CD14-positive monocyte (primary cell): ENCODE data around the gene S100A16. TPM values are rescaled to one million over a fixed set of nuclear protein-coding genes. Genes with fewer than 3 reads are reported as not detected.
"Not testable (repeated sequence)": the region's sequence is repeated elsewhere in the genome, so short reads cannot be mapped to it uniquely, and the experiment has no call there.

Source experiments
- DNase-seq, 3 donors: peaks; one replicate each; pipeline ENCODE4 v3.0.0-alpha.2; 2011 to 2022
- H2AFZ ChIP-seq: 2 replicates; pipeline ENCODE4 v1.6.0; 2012; ENCODE audit warnings: mild to moderate bottlenecking, low read depth, low read length, inconsistent platforms; ENCODE audit not compliant: insufficient read depth, poor library complexity, severe bottlenecking
- H3K27ac ChIP-seq, 2 donors: 1 replicate in 1 of 2; 2 replicates in 1 of 2; pipeline ENCODE4 v1.5.1; 2012 to 2013; ENCODE audit warnings: low read length in 2 of 2, control low read depth in 1 of 2, inconsistent platforms in 1 of 2, low read depth in 1 of 2, mild to moderate bottlenecking in 1 of 2
- H3K27me3 ChIP-seq, 2 donors: one replicate each; pipeline versions ENCODE4 v1.6.0 to v1.6.1; 2011 to 2013; ENCODE audit warnings: low read length in 2 of 2; ENCODE audit not compliant: control insufficient read depth in 2 of 2, insufficient read depth in 2 of 2
- H3K36me3 ChIP-seq, 2 donors: replicated peaks in 1 of 2; 1 replicate in 1 of 2; 2 replicates in 1 of 2; pipeline versions ENCODE4 v1.5.1 to v1.6.1; 2012 to 2013; ENCODE audit warnings: low read length in 2 of 2, control low read depth in 1 of 2, inconsistent platforms in 1 of 2, mild to moderate bottlenecking in 1 of 2; ENCODE audit not compliant: insufficient read depth in 2 of 2, control insufficient read depth in 1 of 2
- H3K4me1 ChIP-seq, 2 donors: 1 replicate in 1 of 2; 2 replicates in 1 of 2; pipeline versions ENCODE4 v1.5.1 to v1.6.1; 2012 to 2013; ENCODE audit warnings: low read length in 2 of 2, control low read depth in 1 of 2, inconsistent platforms in 1 of 2, mild to moderate bottlenecking in 1 of 2, moderate library complexity in 1 of 2; ENCODE audit not compliant: insufficient read depth in 2 of 2, control insufficient read depth in 1 of 2
- H3K4me2 ChIP-seq: replicated peaks from 2 replicates; pipeline ENCODE3; 2012; ENCODE audit warnings: low read length, moderate library complexity, mild to moderate bottlenecking; ENCODE audit not compliant: poor library complexity, severe bottlenecking; ENCODE audit errors: extremely low read depth
- H3K4me3 ChIP-seq, 3 experiments: fragments of 200-600 bp in 1 of 3; sonication (generic) in 1 of 3; replicated peaks in 1 of 3; 1 replicate in 2 of 3; 2 replicates in 1 of 3; pipeline ENCODE4 v1.5.1; 2011 to 2013; ENCODE audit warnings: low read length in 3 of 3, mild to moderate bottlenecking in 3 of 3, control low read depth in 2 of 3, low read depth in 2 of 3, inconsistent platforms in 1 of 3, moderate library complexity in 1 of 3
- H3K79me2 ChIP-seq: 2 replicates; pipeline ENCODE4 v1.6.0; 2012; ENCODE audit warnings: mild to moderate bottlenecking, control low read depth, inconsistent platforms, low read length, moderate library complexity; ENCODE audit not compliant: insufficient read depth
- H3K9ac ChIP-seq: 2 replicates; pipeline ENCODE4 v1.6.0; 2017; ENCODE audit warnings: low read length, mild to moderate bottlenecking; ENCODE audit not compliant: insufficient read depth, poor library complexity, severe bottlenecking
- H3K9me3 ChIP-seq, 2 donors: replicated peaks in 1 of 2; 1 replicate in 1 of 2; 2 replicates in 1 of 2; pipeline versions ENCODE4 v1.5.1 to v1.6.1; 2012 to 2013; ENCODE audit warnings: low read length in 2 of 2, control low read depth in 1 of 2; ENCODE audit not compliant: control insufficient read depth in 1 of 2, insufficient read depth in 1 of 2
- H4K20me1 ChIP-seq: 2 replicates; pipeline ENCODE4 v1.6.0; 2012; ENCODE audit warnings: mild to moderate bottlenecking, low read length, control low read depth, moderate library complexity; ENCODE audit not compliant: insufficient read depth
- H3K27ac Mint-ChIP-seq, 7 donors: one replicate each; pipeline ENCODE4 v1.8.0; 2020; ENCODE audit warnings: mild to moderate bottlenecking in 7 of 7, mixed read lengths in 7 of 7, moderate library complexity in 6 of 7, inconsistent platforms in 2 of 7
- H3K27me3 Mint-ChIP-seq, 3 donors: one replicate each; pipeline ENCODE4 v1.8.0; 2021 to 2022; ENCODE audit warnings: low read depth in 3 of 3, mild to moderate bottlenecking in 3 of 3, mixed read lengths in 3 of 3, moderate library complexity in 3 of 3, inconsistent platforms in 1 of 3
- H3K36me3 Mint-ChIP-seq, 2 donors: one replicate each; pipeline ENCODE4 v1.8.0; 2020; ENCODE audit warnings: mixed read lengths in 2 of 2, inconsistent platforms in 1 of 2, mild to moderate bottlenecking in 1 of 2
- H3K4me1 Mint-ChIP-seq: one replicate; pipeline ENCODE4 v1.8.0; 2020; ENCODE audit warnings: mild to moderate bottlenecking, mixed read lengths
- H3K4me3 Mint-ChIP-seq, 2 donors: one replicate each; pipeline ENCODE4 v1.8.0; 2020; ENCODE audit warnings: mild to moderate bottlenecking in 2 of 2, mixed read lengths in 2 of 2, moderate library complexity in 1 of 2
- H3K9me3 Mint-ChIP-seq, 7 donors: one replicate each; pipeline ENCODE4 v1.8.0; 2020 to 2022; ENCODE audit warnings: mixed read lengths in 7 of 7, mild to moderate bottlenecking in 6 of 7, moderate library complexity in 6 of 7, inconsistent platforms in 2 of 7
- WGBS: methylation state at CpG from one replicate; pipeline ENCODE4 v1.1.5; 2013; ENCODE audit warnings: missing lambda C conversion rate; ENCODE audit not compliant: insufficient coverage; 5-methylcytosine and 5-hydroxymethylcytosine counted together
- intact Hi-C, 2 donors: fragments of 100-400 bp; cut with micrococcal nuclease; formaldehyde crosslinking; loops; one replicate each; pipeline versions ENCODE4 v1.15.0 to v1.15.1; 2023
- polyA plus RNA-seq, 3 donors: library from polyadenylated mRNA; depleted of rRNA in 1 of 3; unstranded in 2 of 3; stranded (reverse) in 1 of 3; fragments of 300-500 nt in 2 of 3; fragments of >200 nt in 1 of 3; fragmentation: Illumina TruSeq in 2 of 3; gene quantifications; 1 replicate in 2 of 3; 2 replicates in 1 of 3; pipeline ENCODE4 v1.2.3, GENCODE V29; 2012 to 2021
- TF ChIP-seq, protein P1 (sequence below): fragments of 200-600 bp; IDR thresholded peaks from one replicate; pipeline ENCODE4 v1.8.0; 2022; ENCODE audit warnings: antibody characterized with exemption, mild to moderate bottlenecking

Gene S100A16
- polyA plus RNA-seq, 3 donors, result not detected

DNA sequence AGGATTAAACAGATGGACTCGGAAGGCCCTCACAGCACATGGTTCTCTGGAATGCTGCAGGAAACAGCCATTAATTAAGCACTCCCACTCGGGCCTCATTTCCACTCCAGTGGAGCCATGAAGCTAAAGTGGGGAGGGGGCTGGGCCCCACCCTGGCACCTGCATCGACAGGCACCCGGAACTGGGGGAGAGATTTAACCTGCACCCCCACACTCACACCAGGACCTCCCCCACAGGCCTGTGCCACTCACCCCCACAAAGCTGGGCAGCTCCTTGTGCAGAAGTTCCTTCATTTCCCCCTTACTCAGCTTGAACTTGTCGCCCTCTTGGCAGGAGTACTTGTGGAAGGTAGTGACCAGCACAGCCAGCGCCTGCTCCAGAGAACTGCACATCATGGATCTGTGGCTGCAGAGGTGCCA is 49.4 kb downstream of the S100A16 start:
- H3K9ac ChIP-seq, result no peak overlapping the region
- H3K4me1 Mint-ChIP-seq, result peaks cover 54% of the 10 kb centered on the region
- no peak for DNase-seq
- H4K20me1 ChIP-seq, result no peaks in the 10 kb centered on the region
- 80% methylated on average over 1 of the region's 6 CpGs for WGBS
- no peak overlapping the region for H3K4me3 Mint-ChIP-seq
- H3K9me3 ChIP-seq, result no peaks in the 10 kb centered on the region
- H3K27ac ChIP-seq, result no peak overlapping the region
- intact Hi-C loops, result no loop called here
- peaks cover 51 to 52% of the 10 kb centered on the region in 2 donors for H3K4me1 ChIP-seq
- H3K27me3 Mint-ChIP-seq, result peaks cover 0 to 2% (median 0%) of the 10 kb centered on the region in 3 donors
- no peak overlapping the region for H3K4me2 ChIP-seq
- H3K9me3 Mint-ChIP-seq, result no peaks in the 10 kb centered on the region
- peak overlapping the region in 1 of 3 experiments; percentile 6 for H3K4me3 ChIP-seq
- TF ChIP-seq, protein P1, sequence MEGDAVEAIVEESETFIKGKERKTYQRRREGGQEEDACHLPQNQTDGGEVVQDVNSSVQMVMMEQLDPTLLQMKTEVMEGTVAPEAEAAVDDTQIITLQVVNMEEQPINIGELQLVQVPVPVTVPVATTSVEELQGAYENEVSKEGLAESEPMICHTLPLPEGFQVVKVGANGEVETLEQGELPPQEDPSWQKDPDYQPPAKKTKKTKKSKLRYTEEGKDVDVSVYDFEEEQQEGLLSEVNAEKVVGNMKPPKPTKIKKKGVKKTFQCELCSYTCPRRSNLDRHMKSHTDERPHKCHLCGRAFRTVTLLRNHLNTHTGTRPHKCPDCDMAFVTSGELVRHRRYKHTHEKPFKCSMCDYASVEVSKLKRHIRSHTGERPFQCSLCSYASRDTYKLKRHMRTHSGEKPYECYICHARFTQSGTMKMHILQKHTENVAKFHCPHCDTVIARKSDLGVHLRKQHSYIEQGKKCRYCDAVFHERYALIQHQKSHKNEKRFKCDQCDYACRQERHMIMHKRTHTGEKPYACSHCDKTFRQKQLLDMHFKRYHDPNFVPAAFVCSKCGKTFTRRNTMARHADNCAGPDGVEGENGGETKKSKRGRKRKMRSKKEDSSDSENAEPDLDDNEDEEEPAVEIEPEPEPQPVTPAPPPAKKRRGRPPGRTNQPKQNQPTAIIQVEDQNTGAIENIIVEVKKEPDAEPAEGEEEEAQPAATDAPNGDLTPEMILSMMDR, result no peak
- H3K36me3 Mint-ChIP-seq, result peaks cover 0 to 5% of the 10 kb centered on the region in 2 donors
- no peaks in the 10 kb centered on the region for H3K36me3 ChIP-seq
- H3K79me2 ChIP-seq, result peaks cover 13% of the 10 kb centered on the region
- H2AFZ ChIP-seq, result no peak overlapping the region
- H3K27me3 ChIP-seq, result no peaks in the 10 kb centered on the region
- H3K27ac Mint-ChIP-seq, result peak overlapping the region in 5 of 7 donors; percentile 46 to 100 (median 75)

DNA sequence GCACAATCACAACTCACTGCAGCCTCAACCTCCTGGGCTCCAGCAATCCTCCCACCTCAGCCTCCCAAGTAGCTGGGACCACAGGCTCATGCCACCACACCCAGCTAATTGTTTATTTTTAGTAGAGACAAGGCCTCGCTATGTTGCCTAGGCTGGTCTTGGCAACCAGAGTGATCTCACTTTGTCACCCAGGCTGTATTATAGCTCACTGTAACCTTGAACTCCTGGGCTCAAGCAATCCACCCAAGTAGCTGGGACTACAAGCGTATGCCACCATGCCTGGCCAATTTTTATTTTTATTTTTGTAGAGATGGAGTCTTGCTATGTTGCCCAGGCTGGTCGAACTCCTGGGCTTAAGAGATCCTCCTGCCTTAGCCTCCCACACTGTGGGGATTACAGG is 50.9 kb downstream of the S100A16 start:
- H3K9ac ChIP-seq, H3K36me3 ChIP-seq, H3K27ac ChIP-seq, intact Hi-C loops, H3K9me3 Mint-ChIP-seq, DNase-seq, H4K20me1 ChIP-seq, H3K4me3 Mint-ChIP-seq, H3K79me2 ChIP-seq, H3K9me3 ChIP-seq, H2AFZ ChIP-seq, H3K27me3 Mint-ChIP-seq, H3K4me2 ChIP-seq, H3K27me3 ChIP-seq, H3K36me3 Mint-ChIP-seq, H3K27ac Mint-ChIP-seq, H3K4me3 ChIP-seq: not testable (repeated sequence)
- WGBS, result 80% methylated on average over 1 of the region's 3 CpGs
- H3K4me1 ChIP-seq, result peaks cover 37% of the 10 kb centered on the region in 2 donors
- peaks cover 42% of the 10 kb centered on the region for H3K4me1 Mint-ChIP-seq
